ENCODE measurements around the gene TINCR. TPM values are rescaled to one million over a fixed set of nuclear protein-coding genes. Genes with fewer than 3 reads are reported as not detected.

Gene TINCR
- total and polyA plus RNA-seq, 2 of the 13 experiments (the other 11 are each of a cell fraction or from before 2014, with no cell fraction given), result 0.17 to 0.33 TPM

DNA sequence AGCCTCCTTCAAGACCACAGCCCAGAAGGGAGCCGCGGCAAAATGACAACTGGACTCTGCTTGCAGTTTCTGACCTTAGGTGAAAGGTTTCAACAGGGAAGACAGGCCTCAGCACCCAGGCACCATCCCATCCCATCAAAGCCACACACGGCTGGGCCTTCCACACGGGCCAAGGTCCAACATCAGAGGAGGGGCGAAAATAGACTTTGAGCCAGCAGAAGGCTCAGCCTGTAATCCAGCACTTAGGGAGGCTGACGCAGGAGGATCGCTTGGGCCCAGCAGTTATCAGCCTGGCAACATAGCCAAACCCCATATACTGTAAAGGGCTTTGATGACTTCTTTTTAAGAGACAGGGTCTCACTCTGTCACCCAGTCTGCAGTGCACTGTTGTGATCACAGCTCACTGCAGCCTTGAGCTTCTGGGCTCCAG lies 26.8 kb upstream of the TINCR start (continued):
- TF ChIP-seq, protein P1, sequence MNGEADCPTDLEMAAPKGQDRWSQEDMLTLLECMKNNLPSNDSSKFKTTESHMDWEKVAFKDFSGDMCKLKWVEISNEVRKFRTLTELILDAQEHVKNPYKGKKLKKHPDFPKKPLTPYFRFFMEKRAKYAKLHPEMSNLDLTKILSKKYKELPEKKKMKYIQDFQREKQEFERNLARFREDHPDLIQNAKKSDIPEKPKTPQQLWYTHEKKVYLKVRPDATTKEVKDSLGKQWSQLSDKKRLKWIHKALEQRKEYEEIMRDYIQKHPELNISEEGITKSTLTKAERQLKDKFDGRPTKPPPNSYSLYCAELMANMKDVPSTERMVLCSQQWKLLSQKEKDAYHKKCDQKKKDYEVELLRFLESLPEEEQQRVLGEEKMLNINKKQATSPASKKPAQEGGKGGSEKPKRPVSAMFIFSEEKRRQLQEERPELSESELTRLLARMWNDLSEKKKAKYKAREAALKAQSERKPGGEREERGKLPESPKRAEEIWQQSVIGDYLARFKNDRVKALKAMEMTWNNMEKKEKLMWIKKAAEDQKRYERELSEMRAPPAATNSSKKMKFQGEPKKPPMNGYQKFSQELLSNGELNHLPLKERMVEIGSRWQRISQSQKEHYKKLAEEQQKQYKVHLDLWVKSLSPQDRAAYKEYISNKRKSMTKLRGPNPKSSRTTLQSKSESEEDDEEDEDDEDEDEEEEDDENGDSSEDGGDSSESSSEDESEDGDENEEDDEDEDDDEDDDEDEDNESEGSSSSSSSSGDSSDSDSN (CRISPR knock-in tag; IDR thresholded peaks at IDR 0.05), result peak; percentile 41; the same call in 1 of the 2 replicates
- TF ChIP-seq, protein P2, sequence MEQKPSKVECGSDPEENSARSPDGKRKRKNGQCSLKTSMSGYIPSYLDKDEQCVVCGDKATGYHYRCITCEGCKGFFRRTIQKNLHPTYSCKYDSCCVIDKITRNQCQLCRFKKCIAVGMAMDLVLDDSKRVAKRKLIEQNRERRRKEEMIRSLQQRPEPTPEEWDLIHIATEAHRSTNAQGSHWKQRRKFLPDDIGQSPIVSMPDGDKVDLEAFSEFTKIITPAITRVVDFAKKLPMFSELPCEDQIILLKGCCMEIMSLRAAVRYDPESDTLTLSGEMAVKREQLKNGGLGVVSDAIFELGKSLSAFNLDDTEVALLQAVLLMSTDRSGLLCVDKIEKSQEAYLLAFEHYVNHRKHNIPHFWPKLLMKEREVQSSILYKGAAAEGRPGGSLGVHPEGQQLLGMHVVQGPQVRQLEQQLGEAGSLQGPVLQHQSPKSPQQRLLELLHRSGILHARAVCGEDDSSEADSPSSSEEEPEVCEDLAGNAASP (CRISPR knock-in tag; IDR thresholded peaks at IDR 0.05; ENCODE audit: borderline replicate concordance), result peak; percentile 72; the same call in 1 of the 2 replicates
- TF ChIP-seq KDM5A (IDR thresholded peaks at IDR 0.05; ENCODE audit: borderline replicate concordance, low read length) (no peak), SP5 (CRISPR knock-in tag; IDR thresholded peaks at IDR 0.05; ENCODE audit: borderline replicate concordance, low read depth) (peak; percentile 30; the same call in 1 of the 2 replicates), KMT2A (CRISPR knock-in tag; IDR thresholded peaks at IDR 0.05) (0 out of 2 replicates have a peak, but pooled peaks have one; percentile 60), ZNF264 (CRISPR knock-in tag; IDR thresholded peaks at IDR 0.05) (peak; percentile 63; the same call in 1 of the 2 replicates), ZNF207 (IDR thresholded peaks at IDR 0.05; ENCODE audit: borderline replicate concordance) (no peak), SATB2 (CRISPR knock-in tag; IDR thresholded peaks at IDR 0.05) (no peak), PLRG1 (conservative IDR thresholded peaks at IDR 0.05) (no peak), SAP130 (CRISPR knock-in tag; IDR thresholded peaks at IDR 0.05; ENCODE audit: low read depth) (peak; percentile 84), TAF15 (IDR thresholded peaks at IDR 0.05; ENCODE audit: low read depth, low read length, poor library complexity, severe bottlenecking) (no peak), ZNF747 (CRISPR knock-in tag; IDR thresholded peaks at IDR 0.05; ENCODE audit: borderline replicate concordance) (peak; percentile 63; the same call in 1 of the 2 replicates), LCORL (IDR thresholded peaks at IDR 0.05) (no peak), LCORL (CRISPR knock-in tag; IDR thresholded peaks at IDR 0.05) (peak; percentile 85), MXI1 (IDR thresholded peaks at IDR 0.05; ENCODE audit: borderline replicate concordance, low read depth, low read length) (peak; percentile 61; the same call in 1 of the 3 replicates), ADNP (CRISPR knock-in tag; IDR thresholded peaks at IDR 0.05) (no peak), CREM (IDR thresholded peaks at IDR 0.05) (peak; percentile 44; the same call in 1 of the 2 replicates), CREM (CRISPR knock-in tag; IDR thresholded peaks at IDR 0.05) (no peak), ZKSCAN8 (CRISPR knock-in tag; IDR thresholded peaks at IDR 0.05; ENCODE audit: borderline replicate concordance) (peak; percentile 72; the same call in 1 of the 2 replicates), TEAD2 (CRISPR knock-in tag; IDR thresholded peaks at IDR 0.05) (no peak), ZNF550 (CRISPR knock-in tag; IDR thresholded peaks at IDR 0.05; ENCODE audit: borderline replicate concordance) (no peak)
- TF ChIP-seq, protein P3, sequence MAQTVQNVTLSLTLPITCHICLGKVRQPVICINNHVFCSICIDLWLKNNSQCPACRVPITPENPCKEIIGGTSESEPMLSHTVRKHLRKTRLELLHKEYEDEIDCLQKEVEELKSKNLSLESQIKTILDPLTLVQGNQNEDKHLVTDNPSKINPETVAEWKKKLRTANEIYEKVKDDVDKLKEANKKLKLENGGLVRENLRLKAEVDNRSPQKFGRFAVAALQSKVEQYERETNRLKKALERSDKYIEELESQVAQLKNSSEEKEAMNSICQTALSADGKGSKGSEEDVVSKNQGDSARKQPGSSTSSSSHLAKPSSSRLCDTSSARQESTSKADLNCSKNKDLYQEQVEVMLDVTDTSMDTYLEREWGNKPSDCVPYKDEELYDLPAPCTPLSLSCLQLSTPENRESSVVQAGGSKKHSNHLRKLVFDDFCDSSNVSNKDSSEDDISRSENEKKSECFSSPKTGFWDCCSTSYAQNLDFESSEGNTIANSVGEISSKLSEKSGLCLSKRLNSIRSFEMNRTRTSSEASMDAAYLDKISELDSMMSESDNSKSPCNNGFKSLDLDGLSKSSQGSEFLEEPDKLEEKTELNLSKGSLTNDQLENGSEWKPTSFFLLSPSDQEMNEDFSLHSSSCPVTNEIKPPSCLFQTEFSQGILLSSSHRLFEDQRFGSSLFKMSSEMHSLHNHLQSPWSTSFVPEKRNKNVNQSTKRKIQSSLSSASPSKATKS (CRISPR knock-in tag; IDR thresholded peaks at IDR 0.05), result no peak
- TF ChIP-seq, protein P4, sequence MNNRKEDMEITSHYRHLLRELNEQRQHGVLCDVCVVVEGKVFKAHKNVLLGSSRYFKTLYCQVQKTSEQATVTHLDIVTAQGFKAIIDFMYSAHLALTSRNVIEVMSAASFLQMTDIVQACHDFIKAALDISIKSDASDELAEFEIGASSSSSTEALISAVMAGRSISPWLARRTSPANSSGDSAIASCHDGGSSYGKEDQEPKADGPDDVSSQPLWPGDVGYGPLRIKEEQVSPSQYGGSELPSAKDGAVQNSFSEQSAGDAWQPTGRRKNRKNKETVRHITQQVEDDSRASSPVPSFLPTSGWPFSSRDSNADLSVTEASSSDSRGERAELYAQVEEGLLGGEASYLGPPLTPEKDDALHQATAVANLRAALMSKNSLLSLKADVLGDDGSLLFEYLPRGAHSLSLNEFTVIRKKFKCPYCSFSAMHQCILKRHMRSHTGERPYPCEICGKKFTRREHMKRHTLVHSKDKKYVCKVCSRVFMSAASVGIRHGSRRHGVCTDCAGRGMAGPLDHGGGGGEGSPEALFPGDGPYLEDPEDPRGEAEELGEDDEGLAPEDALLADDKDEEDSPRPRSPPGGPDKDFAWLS (CRISPR knock-in tag; IDR thresholded peaks at IDR 0.05; ENCODE audit: borderline replicate concordance), result no peak
- TF ChIP-seq, protein P5, sequence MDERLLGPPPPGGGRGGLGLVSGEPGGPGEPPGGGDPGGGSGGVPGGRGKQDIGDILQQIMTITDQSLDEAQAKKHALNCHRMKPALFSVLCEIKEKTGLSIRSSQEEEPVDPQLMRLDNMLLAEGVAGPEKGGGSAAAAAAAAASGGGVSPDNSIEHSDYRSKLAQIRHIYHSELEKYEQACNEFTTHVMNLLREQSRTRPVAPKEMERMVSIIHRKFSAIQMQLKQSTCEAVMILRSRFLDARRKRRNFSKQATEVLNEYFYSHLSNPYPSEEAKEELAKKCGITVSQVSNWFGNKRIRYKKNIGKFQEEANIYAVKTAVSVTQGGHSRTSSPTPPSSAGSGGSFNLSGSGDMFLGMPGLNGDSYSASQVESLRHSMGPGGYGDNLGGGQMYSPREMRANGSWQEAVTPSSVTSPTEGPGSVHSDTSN (CRISPR knock-in tag; IDR thresholded peaks at IDR 0.05), result no peak

All from HepG2 (cell line).